MM.1S (cell line): ENCODE data around the gene KDM4C.

Experiments used
- EZH2phosphoT487 ChIP-seq: fragments of 300-600 bp; sonication (generic); IDR thresholded peaks from 2 replicates; pipeline ENCODE4 v1.6.1; 2018; ENCODE audit warnings: antibody characterized with exemption, low read length
- TF ChIP-seq, protein P1 (sequence below): fragments of 300-600 bp; sonication (generic); IDR thresholded peaks from 2 replicates; pipeline ENCODE4 v1.5.1; 2016; ENCODE audit warnings: antibody characterized with exemption, low read length, mixed read lengths

DNA sequence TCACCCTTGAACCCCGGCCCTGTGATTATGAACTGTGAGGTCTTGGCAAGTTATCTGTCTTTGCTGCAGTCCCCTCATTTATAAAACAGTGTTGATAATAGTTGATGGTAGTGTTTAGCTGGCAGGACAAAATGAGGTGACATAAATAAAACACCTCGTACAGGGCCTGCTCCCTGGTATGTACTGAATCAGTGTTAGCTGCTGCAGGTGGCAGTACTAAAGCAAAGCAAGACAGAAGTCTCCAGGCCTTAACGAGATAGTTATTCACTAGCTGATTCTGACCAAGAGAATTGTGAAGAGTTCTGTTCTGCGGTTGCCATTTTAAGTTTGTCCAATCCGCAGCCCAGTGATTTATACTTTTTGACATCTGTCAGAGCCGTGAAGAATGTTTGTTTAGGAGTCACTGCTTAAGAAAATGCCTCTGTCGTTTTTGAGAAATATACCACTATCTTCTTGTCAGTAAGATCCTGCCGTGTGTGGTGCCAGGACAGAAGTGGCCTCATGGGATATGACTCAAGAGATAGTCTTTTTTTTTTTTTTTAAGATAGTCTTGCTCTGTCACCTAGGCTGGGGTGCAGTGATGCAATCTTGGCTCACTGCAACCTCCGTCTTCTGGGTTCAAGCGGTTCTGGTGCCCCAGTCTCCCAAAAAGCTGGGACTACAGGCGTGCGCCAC is 75.9 kb downstream of the KDM4C start:
- TF ChIP-seq, protein P1, sequence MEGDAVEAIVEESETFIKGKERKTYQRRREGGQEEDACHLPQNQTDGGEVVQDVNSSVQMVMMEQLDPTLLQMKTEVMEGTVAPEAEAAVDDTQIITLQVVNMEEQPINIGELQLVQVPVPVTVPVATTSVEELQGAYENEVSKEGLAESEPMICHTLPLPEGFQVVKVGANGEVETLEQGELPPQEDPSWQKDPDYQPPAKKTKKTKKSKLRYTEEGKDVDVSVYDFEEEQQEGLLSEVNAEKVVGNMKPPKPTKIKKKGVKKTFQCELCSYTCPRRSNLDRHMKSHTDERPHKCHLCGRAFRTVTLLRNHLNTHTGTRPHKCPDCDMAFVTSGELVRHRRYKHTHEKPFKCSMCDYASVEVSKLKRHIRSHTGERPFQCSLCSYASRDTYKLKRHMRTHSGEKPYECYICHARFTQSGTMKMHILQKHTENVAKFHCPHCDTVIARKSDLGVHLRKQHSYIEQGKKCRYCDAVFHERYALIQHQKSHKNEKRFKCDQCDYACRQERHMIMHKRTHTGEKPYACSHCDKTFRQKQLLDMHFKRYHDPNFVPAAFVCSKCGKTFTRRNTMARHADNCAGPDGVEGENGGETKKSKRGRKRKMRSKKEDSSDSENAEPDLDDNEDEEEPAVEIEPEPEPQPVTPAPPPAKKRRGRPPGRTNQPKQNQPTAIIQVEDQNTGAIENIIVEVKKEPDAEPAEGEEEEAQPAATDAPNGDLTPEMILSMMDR = no peak
- TF ChIP-seq EZH2phosphoT487 = no peak
